ENCODE results near the gene TEP1.
"Not testable (repeated sequence)": the region's sequence is repeated elsewhere in the genome, so short reads cannot be mapped to it uniquely, and the experiment has no call there.

TEP1 gene

DNA sequence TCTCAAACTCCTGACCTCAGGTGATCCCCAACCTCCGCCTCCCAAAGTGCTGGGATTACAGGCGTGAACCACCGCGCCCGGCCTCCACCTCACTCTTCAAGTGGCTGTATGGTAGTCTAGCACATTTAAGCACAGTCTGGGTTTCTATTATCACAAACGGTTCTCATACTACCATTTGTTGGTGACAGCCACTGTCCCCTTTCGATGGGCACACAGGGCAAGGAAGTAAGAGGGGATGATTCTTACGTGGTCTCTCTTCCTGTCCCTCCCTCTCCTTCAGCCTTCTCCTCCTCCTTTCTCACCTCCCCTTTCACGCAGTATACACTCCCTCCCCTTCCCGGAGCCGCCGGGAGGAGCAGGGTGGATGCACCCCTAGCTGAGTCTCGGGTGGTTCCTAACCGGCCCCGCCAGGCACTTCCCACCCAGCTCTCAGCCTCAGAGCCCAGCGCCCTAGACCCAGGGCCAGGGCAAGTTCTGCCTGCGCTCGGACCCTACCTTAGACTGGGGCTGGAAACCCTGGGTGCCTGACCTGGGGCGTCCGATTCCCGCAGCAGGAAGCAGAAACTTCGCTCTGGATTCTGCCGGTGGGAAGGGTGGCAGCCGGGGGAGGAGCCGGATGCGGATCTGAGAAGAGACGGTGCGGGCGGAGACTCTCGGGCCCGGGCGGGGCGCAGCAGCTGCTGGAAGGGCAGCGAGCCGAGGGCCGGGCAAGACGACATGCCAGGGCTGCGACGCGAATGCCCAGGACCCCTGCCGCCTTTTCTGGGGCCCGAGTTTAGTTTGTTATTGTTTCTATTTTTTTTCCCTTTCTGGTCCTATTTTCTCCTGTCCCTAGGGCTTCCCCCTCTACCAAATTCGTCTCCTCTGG lies at the start of gene TEP1:
Gene TEP1, minus strand, starts transcription at position 626 of the 868 bp plus-strand sequence. CDS start 5,062 bp downstream, outside the sequence.
- in situ Hi-C loops (cut with MboI; ENCODE audit: low sequenced_read_pairs) = no loop called here

DNA sequence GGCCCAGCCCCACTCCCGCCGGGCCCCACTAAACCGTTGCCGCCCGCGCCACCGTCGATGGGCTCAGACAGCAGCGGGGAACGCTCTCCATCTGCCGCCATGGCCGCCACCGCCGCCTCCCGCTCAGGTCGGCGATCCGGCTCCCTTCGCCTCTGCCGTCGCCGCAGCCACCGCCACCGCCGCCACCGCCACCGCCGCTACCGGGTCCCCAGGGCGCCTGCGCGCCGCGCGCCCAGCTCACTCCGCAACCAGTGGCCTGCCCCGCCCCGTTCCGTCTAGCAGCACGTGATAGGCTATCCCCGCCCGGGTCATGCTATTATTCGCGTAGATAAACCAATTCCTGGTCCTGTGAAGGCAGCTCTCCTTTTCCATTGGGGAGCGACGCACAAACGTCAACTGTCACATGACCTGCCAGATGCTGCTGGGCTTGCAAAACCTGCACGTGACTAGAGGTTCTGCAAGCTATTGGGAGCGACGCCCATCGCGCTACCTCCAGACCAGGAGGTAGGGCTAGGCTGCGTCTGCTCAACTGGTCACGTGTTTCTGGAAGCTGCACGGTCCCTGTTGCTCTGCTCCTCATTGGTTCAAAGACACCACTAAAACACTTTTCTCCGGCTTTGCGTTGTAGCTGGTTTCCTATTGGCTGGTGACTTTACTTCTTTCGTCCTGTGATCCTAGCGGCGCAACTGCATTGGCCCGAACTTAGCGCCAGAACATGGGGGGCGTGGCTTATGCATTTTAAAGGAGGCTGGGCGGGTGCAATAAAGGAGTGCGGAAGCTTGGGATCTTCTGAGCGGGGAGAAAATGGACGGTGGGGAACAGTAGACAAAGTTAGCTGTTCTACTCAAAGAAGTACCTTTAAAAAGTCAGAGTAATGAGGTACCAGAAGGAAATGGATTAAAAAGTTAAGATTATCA lies 48.2 kb upstream of the TEP1 start, which contains the start of gene PIP4P1:
Gene PIP4P1, minus strand, starts transcription at position 210 of the 917 bp plus-strand sequence. Its CDS starts 109 bp downstream, at position 101.
- in situ Hi-C loops (cut with MboI; ENCODE audit: low sequenced_read_pairs) = loop anchor here (10.0 kb wide), 1 partner anchor 143 kb away; no protein-coding TSS in a partner anchor

DNA sequence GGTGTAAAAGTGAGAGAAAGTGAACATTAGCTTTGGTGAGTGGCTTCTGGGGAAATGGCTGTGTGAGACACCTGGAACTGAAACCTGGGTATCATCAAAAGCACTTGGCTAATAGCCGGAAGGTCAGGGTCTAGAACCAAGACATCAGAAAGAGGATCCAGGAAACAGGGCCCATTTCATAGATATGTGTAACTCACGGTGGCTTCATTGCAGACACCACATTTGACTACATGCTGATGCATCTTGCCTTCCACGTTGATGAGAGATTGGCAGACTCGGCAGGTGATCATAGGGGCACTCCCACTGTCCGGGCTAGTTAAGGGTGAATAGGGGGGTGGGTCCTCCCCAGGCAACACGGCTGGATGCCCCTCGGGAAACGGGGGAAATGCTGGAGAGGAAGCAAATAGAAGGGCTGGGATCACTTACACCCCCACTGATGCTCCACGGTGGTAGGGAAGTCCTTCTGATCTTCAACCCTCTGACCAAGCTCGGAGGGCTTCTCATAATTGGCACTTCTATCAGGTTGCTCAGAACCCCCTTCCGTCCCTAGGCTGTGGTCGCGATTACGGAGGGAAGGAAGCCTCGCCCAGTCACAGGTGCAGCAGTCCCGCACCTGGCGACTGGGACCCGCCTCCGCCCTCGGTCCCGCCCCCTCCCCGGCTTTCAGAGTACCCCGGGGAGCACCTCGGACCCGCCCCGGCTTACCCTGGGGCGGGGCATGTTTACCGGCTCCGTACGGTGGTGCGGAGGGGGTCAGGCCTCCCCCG lies 47.3 kb upstream of the TEP1 start:
- in situ Hi-C loops (cut with MboI; ENCODE audit: low sequenced_read_pairs) = loop anchor here (10.0 kb wide), 1 partner anchor 144 kb away; no protein-coding TSS in a partner anchor

DNA sequence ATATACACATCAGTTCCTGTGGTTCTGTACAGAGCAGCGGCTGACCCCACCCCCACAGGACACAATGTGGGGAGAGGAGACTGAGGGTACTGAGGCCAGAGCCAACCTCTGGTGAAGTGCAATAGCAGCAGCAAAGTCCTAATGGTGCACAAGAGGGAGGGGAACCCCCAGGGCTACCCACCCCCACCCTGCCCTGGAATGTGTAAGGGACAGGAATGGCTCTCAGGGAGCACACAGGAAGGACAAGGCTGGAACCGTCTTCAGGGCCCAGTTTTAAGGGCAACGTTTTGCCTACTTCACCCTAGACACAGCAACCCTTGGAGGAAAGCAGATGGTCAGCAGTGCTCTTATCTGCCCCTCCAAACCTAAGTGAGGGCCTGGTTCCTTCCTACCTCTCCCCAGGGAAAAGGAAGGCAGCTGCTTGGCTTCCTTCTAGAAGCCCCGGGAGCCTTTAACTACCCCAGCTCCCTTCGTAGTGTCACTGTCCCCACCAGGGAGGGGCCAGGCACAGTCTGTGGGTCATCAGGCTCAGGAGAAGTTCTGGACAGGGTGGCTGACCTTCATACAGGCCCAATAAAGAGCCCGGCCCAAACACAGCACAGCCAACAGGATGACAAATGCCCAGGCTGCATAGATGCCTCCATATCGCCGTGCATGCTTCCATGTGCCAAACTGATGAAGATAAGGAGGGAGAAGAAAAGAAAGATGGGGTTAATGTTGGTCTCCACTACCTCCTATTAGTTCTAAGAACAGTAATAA lies 44.9 kb upstream of the TEP1 start:
- in situ Hi-C loops (cut with MboI; ENCODE audit: low sequenced_read_pairs) = no loop called here

DNA sequence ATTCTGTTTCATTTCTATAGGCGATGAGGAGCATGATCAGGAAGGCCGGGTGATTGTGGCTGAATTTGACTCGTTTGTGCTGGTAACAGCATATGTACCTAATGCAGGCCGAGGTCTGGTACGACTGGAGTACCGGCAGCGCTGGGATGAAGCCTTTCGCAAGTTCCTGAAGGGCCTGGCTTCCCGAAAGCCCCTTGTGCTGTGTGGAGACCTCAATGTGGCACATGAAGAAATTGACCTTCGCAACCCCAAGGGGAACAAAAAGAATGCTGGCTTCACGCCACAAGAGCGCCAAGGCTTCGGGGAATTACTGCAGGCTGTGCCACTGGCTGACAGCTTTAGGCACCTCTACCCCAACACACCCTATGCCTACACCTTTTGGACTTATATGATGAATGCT lies 43.7 kb upstream of the TEP1 start:
- in situ Hi-C loops (cut with MboI; ENCODE audit: low sequenced_read_pairs) = no loop called here

DNA sequence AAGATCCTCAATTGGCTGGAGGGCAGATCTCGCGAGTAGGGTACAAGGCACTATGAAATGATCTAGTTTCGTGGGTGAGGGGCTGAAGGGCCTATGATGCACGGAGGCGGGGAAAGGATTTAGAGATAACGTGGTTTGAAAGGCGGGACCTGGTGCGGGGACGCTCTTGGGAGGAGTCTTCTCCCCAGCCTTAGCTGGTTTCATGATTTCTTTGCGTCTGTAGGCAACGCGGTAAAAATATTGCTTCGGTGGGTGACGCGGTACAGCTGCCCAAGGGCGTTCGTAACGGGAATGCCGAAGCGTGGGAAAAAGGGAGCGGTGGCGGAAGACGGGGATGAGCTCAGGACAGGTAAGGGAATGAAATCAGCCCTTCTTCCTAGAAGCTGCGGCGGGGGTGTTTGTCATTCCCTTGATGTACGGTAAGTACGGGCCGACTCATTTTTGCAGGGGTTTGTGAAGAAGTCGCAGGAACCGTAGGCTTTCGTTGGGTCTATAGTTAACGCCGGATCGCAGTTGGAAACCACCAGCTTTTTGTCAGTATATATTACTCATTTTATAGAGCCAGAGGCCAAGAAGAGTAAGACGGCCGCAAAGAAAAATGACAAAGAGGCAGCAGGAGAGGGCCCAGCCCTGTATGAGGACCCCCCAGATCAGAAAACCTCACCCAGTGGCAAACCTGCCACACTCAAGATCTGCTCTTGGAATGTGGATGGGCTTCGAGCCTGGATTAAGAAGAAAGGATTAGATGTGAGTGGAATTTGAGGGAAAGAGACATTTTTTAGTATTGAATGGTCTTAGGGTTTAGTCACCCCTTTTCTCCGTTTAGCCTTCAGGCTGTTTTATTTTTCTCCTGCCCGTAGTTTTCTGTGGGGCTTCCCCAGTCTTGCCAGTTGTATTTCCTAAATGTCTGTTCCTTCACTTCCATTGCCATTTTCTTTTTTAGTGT lies 42.3 kb upstream of the TEP1 start:
- in situ Hi-C loops (cut with MboI; ENCODE audit: low sequenced_read_pairs) = no loop called here

DNA sequence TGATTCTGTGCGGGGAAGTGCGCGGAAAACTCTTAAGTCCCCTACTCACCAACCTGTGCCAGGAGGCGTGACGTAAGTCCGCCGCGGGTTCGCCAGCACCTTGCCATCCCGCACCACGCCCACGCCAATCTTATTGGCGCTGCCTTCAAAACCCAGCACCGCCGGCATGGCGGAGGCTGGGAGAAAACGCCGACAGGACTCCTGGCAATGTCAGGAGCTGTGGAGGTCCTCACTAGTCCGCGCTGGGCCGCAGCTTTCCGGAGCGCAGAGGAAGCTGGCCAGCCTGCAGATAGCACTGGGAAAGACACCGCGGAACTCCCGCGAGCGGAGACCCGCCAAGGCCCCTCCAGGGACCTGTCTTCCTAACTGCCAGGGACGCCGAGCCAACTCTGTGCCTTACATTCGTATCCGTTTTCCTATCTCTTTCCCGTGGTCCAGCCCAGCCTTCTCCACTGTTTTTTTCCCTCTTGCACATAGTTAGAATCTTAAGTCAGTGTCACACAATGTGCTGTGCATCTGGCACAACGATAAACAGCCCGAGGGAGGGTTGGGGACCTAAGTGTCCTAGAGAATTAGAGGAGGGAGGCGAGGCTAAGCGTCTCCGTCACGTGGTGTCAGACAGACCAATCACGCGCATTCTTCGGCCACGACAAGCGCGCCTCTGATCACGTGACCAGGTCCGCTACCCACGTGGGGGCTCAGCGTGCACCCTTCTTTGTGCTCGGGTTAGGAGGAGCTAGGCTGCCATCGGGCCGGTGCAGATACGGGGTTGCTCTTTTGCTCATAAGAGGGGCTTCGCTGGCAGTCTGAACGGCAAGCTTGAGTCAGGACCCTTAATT lies 41.4 kb upstream of the TEP1 start, which contains the start of the genes APEX1 and OSGEP:
Gene APEX1, plus strand, starts transcription at position 711 of the 839 bp plus-strand sequence. CDS start 420 bp downstream, outside the sequence.
Gene OSGEP, minus strand, starts transcription at position 297 of the 839 bp plus-strand sequence. Its CDS starts 129 bp downstream, at position 168.
- in situ Hi-C loops (cut with MboI; ENCODE audit: low sequenced_read_pairs) = no loop called here

DNA sequence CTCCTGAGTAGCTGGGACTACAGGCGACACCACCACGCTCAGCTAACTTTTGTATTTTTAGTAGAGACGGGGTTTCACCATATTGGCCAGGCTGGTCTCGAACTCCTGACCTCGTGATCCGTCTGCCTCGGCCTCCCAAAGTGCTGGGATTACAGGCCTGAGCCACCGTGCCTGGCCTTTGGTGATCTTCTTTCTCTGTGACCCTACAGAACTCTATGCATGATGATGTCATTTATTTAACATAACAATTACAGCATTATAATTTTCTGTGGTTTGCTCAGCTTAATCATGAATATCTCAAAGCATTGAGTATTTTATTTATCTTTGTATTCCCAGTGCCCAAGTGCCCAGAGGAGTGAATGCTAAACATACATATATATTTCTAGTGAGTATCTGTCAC lies 39.5 kb upstream of the TEP1 start:
- in situ Hi-C loops (cut with MboI; ENCODE audit: low sequenced_read_pairs) = not testable (repeated sequence)

DNA sequence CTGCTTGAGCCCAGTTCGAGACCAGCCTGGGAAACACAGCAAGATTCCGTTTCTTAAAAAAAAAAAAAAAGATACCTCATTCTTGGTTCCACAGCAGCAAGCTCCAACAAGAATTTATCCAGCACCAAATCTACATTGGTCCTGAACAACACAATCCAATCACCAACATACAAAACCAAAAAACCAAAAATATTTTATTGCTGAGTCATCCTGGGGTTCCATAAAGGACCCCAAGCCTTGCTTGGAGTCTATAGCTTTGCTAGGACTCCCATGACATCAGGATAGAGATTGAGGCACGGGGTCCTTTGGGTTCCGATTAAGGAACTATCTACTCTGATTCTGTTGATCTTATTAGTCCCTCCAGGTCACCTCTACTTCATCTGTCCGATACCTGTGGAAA lies 33.6 kb upstream of the TEP1 start:
- in situ Hi-C loops (cut with MboI; ENCODE audit: low sequenced_read_pairs) = no loop called here

DNA sequence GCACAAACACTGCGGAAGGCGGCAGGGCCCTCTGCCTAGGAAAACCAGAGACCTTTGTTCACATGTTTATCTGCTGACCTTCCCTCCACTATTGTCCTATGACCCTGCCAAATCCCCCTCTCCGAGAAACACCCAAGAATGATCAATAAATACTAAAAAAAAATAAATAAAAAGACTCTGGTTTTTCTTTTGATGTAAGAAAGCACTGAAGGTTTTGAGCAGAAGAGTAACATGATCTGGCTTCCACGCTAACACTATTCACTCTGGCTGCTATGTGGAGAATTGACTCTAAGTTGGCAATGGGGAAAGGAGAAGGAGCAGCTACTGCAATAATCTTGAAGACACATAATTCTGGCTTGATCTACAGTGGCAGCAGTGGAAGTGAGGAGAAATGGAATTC lies 30.3 kb upstream of the TEP1 start:
- in situ Hi-C loops (cut with MboI; ENCODE audit: low sequenced_read_pairs) = not testable (repeated sequence)

DNA sequence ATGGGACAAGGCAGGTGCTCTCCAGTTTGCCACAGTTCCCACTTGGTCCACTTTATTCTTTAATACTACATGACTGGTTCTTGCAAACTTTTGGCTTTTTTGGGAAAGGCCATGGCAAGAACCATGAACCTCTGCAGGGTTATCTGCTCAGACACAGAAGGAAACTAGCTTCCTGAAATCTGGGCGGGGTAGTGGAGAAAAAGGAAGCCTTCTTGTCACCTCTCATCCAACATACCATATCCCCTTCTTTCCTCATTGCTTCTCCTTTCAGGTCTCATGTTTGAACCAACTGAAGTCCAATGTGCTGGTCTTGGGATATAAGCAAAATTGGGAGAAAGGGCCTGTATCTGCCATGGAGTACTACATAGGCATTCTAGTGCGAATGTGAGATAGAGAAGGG lies 28.2 kb upstream of the TEP1 start:
- in situ Hi-C loops (cut with MboI; ENCODE audit: low sequenced_read_pairs) = no loop called here

DNA sequence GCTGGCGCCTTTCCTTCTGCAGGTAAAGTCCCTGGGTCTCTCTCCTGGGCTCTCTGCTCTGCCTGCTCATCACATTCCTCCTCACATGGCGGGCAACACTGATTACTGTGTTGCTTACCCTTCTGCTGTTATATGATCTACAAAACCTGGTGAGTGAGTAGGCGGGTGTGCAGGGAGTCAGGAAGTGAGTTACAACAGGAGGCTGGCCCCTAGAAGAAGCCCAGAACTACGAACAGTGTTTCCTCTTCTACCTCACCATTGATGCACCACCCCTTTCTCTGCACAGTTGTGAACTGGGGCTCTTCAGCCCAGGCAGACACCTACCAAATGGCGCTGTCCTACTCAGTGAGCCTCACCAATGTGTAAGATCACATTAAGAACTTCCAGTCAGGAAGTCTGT lies 27.6 kb upstream of the TEP1 start:
- in situ Hi-C loops (cut with MboI; ENCODE audit: low sequenced_read_pairs) = no loop called here

DNA sequence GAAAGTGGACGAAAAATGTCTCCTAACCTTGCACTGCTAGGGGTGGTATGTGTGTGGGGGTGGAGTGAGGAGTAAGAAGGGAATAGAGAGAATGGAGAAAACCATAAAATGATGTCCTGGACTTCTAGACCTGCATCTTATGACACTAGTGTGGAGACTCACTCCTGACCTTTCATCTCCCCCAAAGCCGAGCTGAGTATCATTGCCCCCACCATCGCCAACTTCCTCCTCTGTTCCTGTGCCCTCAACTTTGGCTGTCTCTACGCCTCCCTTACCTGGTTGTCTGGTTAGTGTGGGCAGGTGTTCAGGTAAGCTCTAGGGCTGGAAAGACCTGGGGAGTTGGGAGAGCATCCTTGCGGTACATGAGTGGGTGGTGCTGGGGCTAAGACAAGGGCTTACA lies 27.2 kb upstream of the TEP1 start:
- in situ Hi-C loops (cut with MboI; ENCODE audit: low sequenced_read_pairs) = no loop called here

DNA sequence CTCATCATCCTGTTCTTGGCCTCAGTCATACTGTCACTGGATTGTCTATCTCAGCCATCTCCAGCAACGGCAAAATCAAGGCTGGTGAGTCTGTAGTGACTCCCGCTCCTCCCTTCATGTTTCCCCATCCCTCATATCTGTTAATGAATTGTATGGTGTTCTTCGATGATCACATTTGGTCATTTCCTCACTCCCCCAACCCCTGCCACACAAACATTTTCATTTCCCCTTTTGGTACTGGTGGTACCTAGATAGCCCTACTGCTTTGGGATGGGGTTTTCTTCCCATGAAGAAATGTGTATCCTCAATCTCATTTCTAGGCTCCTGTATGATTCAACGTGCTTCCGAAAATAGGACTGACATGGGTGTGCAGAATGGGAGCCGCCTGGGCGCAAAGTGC lies 25.4 kb upstream of the TEP1 start:
- in situ Hi-C loops (cut with MboI; ENCODE audit: low sequenced_read_pairs) = no loop called here

DNA sequence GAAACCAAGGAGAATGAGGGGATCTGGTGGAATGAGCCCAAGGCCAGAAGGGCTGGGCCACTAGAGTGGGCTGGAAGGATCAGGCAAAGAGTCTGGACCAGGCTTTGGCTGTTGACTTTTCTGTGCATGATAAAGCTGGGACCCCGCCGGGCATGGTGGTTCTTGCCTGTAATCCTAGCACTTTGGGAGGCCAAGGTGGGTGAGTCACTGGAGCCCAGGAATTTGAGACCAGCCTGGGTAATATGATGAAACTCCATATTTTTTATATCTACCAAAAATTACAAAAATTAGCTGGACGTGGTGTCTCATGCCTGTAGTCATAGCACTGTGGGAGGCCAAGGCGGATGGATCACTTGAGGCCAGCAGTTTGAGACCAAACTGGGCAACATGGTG lies 23.1 kb upstream of the TEP1 start:
- in situ Hi-C loops (cut with MboI; ENCODE audit: low sequenced_read_pairs) = no loop called here

DNA sequence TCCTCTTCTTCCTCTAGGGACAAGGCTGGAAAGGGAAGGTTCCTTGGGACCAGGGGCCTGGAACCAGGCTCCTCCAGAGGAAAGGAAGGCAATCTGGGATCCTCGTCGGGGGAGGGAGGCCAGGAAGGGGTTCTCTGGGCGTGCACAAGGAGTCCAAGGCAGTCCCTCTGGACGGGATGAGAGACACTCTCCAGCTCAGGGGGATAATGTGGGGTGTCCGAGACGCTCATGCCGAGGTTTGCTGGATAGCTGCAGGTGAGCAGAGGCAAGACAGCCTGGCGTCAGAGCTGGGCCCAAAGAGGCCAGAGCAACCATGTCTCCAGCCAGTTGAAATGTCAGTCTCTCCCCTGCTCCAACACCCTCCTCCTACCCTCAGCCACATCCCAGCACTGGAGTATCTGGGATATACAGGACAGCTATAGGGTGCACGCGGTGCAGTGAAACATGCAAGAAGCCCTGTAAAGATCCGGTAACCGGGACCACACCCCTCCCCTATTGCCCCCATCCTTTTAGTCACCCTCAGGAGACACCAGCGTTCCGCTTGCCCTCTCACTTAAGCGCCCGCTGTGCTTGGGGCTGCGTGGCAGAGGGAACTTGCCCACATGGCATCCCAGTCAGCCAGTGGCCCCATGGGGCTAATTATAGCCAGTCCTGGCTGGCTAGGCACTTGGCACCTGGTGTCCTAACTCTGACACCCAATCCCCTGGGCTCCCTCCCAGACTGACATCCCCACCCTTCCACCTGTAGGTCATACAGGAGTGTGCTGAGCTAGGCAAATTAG lies 22.5 kb upstream of the TEP1 start, which contains the start of gene KLHL33:
Gene KLHL33, minus strand, starts transcription at position 585 of the 781 bp plus-strand sequence. Its CDS starts 355 bp downstream, at position 230.
- in situ Hi-C loops (cut with MboI; ENCODE audit: low sequenced_read_pairs) = no loop called here

Data from HL-60/S4 (cell line).